Stimulated activated CD4-positive, alpha-beta T cell treated with anti-CD3 and anti-CD28 coated beads, Interleukin-1b, Interleukin-23, amount 100 ng/mL, for 1 hour (primary cell): ENCODE results near the gene TSPEAR.
"Not testable (repeated sequence)": the region's sequence is repeated elsewhere in the genome, so short reads cannot be mapped to it uniquely, and the experiment has no call there.

ENCODE experiments used
- DNase-seq, 2 donors: peaks; one replicate each; pipeline ENCODE4 v3.0.0-alpha.2; 2020; ENCODE audit warnings: low read depth in 2 of 2

The TSPEAR gene

DNA sequence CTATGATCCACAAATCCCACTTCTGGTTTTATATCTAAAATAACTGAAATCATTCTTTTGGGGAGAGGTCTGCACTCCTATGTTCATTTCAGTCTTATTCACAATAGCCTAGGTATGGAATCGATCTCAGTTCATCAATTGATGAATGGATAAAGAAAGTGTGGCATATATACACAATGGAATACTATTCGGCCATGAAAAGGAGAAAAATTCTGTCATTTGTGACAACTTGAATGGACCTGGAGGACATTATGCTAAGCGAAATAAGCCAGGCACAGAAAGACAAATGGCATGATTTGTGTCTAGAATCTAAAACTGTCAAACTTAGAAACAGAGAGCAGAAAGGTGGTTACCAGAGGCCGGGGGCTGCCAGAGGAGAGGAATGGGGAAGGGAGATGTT is 104.9 kb downstream of the TSPEAR start:
- no peak for DNase-seq

DNA sequence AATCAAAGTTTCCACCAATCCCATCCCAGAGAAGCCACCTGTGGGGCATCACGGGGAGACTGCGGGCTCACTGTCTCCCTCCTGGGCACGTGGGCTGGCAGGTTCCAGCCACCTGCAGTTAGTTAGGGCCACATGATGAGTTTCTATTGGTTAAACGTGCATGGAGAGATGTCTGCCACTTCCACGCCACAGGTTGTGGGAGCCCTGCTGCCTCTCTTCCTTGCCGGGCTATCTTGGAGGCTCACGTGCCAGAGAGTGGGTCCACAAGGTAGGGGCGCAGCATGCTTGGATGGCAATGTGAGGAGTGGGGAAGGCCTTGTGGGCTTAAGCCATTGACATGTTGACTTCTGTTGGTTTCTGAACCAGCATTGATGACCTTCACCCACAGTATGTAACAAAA is 107.5 kb downstream of the TSPEAR start:
- DNase-seq = no peak

DNA sequence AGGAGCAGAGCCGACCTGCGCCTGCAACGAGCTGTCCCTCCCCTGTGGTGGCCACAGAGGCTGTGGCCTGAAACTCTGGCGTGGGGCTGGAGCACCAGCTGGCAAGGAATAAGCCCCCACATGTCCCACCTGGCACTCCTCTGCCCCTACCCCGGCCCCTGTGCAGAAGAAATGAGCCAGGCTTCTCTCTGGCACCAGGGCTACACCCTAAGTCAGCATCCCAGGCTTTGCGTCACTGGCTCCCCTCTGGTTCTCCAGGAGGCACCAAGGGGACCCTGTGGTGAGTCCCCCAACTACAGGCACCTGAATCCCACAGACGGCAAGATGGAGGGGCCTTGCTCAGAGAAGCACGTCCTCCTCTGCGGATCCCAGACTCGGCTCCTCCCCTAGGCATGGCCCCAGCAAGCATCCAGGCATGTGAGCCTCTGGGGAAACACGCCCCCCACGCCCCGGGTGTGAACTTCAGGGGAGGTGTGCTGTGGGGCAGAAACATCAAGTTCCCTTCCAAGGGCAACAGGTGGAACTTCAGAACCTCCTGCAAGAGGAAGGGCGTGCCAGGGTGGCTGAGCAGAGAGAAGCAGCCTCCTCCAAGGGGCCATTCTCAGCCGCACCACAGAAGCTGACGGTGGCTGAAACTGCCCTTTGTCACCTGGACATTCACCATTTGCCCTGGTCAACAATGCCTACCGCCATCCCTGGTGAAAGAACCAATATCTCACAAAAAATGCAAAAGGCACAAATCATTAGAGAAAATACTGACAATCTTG is 108.1 kb downstream of the TSPEAR start:
- DNase-seq = no peak

DNA sequence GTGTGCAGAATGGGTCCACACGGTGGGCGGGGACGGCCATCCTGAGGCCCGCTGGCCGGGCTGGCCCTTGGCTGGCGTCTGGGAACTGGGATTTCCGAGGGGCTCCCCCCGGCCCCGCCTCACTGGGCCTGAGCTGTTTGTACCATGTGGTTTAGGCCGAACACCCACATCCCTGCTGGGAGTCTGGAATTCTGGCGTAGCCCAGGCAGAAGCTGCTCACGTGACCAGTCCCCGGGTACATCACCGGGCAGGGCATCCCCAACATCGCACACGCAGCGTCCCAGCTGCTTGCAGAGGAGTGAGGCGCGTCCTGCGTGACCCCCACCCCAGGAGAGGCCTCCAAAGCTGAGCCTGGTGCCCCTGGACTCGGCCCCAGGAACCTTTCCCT is 108.9 kb downstream of the TSPEAR start:
- DNase-seq = no peak

DNA sequence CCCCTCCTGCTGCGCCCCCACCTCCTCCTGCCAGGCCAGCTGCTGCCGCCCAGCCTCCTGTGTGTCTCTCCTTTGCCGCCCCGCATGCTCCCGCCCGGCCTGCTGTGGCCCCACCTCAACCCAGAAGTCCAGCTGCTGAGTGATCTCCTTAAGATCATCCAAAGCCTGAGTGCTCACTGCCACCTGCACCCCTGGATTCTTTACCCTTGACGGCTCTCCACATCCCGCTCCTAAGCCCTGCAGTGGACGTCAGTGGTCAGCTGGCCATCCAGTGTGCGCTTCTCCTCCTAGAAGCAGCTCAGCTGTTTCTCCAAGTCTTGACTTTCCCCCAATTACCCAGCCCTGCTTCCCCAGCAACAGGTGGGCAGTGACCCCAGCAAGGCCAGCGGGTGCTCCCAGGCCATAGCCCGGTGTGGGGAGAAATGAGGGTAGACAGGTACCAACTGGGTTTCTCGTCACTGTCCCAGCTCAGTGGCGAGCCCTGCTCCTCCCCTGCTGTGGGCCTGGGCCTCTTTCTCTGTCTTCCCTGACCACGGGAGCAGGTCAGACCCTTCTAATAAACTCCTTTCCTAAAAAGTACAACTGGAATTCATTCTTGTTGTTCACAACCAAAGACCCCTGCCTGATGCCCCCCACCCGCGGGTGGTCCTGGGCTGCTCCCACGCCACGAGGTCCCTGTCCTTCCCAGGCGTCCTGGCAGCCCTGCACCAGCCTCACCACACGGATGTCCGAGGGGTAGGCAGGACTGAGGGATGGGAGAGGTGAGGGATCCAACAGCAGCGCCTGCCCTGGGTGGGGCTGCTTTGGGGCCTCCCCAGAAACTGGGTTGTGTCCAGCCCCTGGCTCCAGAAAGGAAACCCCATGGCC is 109.5 kb downstream of the TSPEAR start:
- no peak for DNase-seq

DNA sequence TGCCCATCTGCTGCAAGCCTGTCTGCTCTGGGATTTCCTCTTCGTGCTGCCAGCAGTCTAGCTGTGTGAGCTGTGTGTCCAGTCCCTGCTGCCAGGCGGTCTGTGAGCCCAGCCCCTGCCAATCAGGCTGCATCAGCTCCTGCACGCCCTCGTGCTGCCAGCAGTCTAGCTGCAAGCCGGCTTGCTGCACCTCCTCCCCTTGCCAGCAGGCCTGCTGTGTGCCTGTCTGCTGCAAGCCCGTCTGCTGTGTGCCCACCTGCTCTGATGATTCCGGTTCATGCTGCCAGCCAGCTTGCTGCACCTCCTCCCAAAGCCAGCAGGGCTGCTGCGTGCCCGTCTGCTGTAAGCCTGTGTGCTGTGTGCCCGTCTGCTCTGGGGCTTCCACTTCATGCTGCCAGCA is 110.3 kb downstream of the TSPEAR start:
- DNase-seq = not testable (repeated sequence)

DNA sequence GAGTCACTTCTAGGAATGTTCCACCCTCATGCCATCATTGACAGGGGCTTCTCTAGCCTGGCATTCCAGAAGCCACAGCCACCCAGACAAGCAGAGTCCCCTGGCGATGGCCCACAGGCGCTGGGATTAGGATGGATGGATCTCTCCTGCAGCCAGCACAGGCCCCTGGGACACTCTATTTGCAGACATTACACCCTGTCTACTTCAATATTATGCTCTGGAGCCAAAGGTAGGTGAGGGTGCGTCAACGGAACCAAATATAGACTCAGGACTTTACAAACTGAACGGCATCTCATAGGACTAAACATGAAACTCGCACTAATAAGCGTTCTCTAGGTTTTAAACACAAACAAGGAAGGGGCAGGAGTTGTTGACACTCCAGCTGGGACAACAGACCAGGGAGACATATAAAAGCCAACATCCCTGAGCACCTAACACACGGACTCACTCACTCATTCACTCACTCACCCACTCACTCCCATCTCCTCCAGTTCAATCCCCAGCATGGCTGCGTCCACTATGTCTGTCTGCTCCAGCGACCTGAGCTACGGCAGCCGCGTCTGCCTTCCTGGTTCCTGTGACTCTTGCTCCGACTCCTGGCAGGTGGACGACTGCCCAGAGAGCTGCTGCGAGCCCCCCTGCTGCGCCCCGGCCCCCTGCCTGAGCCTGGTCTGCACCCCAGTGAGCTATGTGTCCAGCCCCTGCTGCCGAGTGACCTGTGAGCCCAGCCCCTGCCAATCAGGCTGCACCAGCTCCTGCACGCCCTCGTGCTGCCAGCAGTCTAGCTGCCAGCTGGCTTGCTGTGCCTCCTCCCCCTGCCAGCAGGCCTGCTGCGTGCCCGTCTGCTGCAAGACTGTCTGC is 111.0 kb downstream of the TSPEAR start, which contains the start of gene KRTAP10-7:
Gene KRTAP10-7 (plus strand): TSS at position 480 of the 861 bp plus-strand sequence. CDS start 25 bp downstream, at position 505.
- not testable (repeated sequence) for DNase-seq

DNA sequence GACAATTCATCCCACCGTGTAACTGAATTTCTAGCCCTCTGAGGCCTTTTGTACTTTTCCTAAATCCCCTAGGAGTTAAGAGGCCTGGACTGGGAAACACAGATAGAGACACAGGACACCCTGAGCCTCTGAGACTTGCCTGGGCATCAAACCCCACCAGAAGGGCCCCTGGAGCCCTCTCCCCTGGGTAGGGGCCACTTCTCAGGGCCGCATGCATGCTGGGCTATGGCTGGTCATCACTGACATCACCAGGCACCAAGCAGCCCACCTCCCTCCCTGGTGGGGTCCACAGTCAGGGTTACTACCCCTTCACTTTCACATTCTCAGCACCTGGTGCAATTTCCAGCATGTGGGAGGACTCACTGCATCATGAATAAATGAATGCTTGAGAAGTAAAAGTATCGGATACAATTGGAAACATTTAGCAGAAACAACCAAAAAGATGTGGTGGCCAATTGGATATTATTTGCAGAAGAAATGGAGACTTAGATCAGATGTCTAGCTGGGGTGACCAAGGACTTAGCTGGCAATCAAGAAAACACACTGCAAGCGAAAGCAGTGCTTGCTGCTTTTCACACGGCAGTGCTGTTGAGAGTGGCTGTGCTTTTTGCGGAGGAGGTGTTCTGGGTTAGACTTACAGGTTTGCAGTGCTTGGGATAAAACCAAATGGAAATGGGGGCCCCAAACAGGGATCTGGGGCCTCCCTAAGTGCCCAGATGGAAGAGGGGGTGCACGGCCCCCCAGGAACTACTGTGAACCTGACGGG is 111.9 kb downstream of the TSPEAR start:
- no peak for DNase-seq

DNA sequence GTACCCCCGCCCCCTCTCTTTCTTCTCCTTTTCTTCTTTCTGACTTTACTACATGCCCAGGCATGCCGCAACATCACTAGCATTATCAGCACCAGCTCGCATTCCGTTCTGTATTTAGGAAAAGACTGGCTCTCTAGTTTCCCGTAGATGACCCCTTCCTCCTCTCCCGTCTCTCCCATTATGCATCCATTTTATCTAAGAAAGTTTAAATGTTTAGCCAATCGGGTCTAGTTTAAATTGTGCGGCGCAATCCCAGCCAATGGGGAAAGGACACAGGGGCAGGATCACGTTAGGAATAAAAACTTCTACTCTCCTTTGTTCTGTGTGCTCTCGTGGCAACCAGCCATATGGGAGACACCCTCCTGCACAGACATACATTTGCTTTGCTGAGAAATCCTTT is 113.3 kb downstream of the TSPEAR start:
- no peak for DNase-seq

DNA sequence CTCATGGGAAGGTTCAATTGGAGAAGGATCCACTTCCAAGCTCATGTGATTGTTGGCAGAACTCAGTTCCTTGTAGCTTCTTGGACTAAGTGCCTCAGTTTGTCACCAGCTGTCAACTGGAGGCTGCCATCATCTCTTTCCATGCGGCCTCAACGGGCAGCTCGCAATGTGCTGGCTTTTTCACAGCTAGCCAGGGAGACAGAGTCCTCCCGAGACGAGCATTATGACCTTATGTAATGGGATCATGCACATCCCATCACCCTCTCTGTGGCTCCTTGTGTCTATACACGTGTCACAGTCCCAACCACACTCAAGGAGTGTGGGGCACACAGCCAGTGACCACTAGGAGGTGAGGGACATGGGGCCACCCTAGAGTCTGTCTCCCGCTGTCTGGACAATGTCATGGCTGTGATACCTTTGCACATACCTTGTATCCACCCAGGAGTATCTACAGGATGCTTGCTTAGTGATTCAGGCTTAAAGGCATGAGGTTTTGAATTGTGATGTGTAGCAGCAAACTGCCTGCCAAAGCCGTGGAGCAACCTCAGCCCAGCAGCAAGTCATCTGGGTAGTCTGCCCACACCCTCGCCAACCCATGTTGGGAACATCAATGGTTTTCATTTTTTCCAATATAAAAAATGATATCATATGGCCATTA is 115.2 kb downstream of the TSPEAR start:
- DNase-seq = no peak

DNA sequence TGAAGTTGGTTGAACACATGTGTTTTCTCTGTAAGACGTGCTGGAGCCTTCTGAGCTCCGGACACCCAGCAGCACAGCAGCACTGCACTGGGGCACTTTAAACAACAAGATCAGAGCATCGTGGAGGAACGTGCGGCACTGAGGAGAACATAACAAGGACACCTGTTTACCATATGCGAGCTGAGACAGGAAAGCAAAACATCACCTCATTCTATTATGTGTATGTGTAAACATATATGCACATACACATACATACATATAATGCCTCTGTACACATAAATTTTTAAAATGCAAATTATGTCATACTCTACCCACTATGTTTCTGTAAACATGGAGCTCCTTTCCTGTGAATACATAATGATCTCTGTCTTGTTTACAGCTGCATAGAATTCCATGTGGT is 115.8 kb downstream of the TSPEAR start:
- DNase-seq = no peak

DNA sequence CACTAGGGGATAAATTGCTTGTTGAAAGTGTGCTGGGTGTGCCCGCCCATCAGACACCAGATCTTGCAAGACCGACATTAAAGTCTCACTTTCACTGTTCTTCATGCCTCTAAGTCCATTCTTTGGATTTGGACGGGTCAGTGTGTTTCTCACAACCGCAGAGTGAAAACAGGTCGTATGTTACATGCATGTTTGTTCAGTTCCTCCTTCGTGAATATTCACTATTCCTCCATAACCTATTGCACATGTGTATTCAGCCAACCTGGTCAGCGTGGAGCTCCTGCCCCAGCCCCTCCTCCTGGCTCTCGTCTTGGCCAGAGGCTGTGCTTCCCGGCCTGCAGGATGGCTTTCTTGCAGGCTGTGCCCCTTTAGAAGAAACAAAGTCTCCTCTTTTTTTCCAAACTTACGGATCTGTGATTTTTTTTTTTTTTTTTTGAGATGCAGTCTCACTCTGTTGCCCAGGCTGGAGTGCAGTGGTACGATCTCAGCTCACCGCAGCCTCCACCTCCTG is 116.9 kb downstream of the TSPEAR start:
- no peak for DNase-seq

DNA sequence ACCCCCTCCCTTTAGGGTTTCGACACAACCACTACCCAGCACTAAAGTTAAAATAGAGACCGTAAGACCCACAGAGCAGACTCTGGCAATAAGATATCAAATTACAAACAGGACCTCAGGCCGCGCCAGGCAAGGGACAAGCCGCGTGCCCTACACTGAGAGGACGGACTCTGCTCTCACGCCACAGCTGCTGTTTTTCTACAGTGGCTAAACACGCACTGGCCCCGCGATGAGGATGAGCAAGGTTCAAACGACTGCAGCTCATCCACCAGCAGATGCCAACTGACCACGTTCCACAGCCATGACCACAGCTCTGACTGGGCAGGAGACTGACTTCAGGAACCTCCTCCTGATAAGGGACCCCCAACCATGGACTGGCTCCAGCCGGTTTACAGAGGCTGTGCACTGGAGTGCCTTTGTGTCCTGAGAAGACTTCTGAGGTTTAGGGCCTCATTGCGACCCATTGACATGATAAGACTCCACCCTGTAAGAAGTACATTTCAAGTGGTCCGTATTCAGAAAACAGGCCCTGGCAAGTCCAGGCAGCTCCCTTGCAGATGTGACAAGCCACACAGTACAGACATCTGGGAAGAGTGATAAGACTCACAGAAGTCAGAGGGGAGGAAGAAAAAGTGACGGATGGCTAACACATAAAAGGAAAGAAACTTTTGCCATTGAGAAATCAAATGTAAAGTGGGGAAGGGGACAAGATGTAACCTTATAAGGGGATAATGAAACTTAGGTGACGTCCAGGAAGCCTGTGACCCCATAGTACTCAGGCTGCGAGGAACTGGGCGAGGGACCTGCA is 117.6 kb downstream of the TSPEAR start:
- DNase-seq = no peak

DNA sequence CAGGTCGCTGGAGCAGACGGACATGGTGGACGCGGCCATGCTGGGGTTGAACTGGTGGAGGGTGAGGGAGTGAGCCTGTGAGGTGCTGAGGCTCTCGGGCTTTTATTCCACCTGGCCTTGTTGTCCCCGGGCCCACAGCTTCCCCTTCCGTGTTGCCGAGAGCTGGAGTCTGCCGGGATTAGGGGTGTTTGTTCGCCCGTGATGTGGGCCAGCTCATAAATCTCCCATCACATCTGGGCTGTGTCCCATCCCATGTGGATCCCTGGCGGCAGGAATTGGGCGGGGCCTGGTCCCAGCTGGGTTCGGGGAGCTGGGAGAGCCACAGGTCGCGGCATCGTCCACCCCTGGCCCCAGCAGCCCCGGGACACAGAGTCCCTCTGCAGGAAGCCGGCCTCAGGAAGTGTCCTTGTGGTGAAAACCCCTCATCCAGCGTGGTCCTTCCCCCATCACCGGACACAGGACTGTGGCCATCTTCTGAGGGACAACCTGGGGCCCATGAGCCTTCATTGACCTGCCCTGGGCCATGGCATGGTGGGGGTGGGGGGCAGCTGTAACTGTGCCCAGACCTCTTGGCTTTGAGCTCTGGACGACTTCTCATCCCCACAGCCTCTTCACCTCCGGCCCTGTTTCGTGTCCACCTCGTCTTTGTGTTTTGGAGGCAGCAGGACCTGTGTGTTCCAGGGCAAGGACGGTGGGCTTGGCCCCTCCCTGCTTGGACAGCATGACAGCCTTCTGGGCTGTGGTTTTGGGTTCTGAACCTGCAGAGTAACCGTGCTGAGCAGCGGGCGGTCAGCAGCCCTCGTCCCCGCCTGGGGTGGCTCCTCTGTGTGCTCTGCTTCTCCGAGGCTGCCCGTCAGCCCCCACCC is 118.7 kb downstream of the TSPEAR start, which contains the start of gene KRTAP10-6:
Gene KRTAP10-6 (minus strand): TSS at position 60 of the 866 bp plus-strand sequence. CDS start 21 bp downstream, at position 39.
- DNase-seq = no peak

DNA sequence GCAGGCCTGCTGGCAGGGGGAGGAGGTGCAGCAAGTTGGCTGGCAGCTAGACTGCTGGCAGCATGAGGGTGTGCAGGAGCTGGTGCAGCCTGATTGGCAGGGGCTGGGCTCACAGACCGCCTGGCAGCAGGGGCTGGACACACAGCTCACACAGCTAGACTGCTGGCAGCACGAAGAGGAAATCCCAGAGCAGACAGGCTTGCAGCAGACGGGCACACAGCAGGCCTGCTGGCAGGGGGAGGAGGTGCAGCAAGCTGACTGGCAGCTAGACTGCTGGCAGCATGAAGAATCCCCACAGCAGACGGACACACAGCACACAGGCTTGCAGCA is 119.6 kb downstream of the TSPEAR start:
- DNase-seq = not testable (repeated sequence)

DNA sequence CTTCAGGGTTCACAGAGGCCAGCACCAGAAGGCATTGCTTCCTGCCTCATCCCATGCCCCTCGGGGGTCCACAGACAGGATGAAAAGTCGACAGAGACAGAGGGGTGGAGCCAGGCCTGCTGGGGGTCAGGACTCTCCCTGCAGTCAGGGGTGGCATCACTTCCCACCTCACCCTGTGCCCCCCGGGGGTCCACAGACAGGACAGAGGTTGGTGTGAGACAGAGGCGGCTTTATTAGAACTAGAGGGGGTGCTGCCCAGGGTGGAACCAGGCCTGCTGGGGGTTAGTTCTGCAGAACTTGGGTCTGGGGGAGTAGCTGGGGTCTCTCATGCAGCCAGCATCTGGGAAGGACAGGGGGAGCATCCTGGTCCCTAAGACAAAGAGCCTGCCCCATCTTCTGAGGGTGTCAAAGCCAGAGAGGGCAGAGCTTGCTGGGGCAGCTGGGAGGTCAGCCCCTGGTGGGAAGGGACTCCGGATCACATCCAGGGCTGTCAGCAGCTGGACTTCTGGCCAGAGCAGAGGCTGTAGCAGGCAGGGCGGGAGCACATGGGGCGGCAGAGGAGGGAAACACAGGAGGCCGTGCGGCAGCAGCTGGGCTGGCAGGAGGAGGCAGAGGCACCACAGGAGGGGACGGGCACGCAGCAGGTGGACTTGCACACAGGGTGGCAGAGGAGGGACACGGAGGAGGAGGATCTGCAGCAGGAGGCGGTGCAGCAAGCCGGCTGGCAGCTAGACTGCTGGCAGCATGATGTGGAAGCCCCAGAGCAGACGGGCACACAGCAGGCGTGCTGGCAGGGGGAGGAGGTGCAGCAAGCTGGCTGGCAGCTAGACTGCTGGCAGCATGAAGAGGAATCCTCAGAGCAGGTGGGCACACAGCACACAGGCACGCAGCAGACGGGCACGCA is 120.2 kb downstream of the TSPEAR start:
- not testable (repeated sequence) for DNase-seq

DNA sequence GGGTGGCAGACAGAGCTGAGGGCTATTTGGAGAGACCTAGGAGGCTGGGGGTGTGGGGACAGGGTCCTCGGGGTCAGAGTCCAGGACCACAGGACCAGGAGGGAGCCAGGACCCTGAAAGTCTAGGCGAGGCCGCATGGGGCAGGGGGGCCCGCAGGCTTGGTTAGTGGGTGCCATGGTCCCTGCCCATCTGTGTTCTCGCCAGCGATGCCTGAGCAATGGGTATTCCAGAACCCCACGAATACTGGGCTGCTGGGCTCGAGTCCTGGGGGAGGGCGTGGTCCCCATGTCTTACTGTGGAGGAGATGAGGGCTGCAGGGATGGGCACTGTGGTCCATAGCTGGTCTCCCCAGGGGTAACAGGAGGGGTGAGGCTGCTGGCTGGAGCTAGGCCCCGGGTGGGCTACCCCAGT is 121.1 kb downstream of the TSPEAR start:
- DNase-seq = no peak
